Right atrium auricular region (tissue), 2 donors: ENCODE data around the gene ZFP92. TPM values are rescaled to one million over a fixed set of nuclear protein-coding genes. Genes with fewer than 3 reads are reported as not detected.

Source experiments
- DNase-seq: peaks from one replicate; pipeline ENCODE4 v3.0.0-alpha.2; 2019; ENCODE audit warnings: low spot score
- H3K27ac ChIP-seq, 2 donors: fragments of 200-600 bp; sonication (generic); 1 replicate in 1 of 2; 2 replicates in 1 of 2; pipeline ENCODE4 v1.5.1; 2016 to 2019
- H3K27me3 ChIP-seq, 2 donors: fragments of 200-600 bp; sonication (generic); one replicate each; pipeline versions ENCODE4 v1.5.1 to v1.6.0; 2017 to 2019
- H3K36me3 ChIP-seq: fragments of 200-600 bp; sonication (generic); one replicate; pipeline ENCODE4 v1.5.1; 2016
- H3K4me1 ChIP-seq, 2 donors: fragments of 200-600 bp; sonication (generic); one replicate each; pipeline versions ENCODE4 v1.5.1 to v1.6.0; 2017 to 2019
- H3K4me3 ChIP-seq, 2 donors: fragments of 200-600 bp; sonication (generic); 1 replicate in 1 of 2; 2 replicates in 1 of 2; pipeline ENCODE4 v1.5.1; 2017 to 2019; ENCODE audit warnings: mild to moderate bottlenecking in 1 of 2, moderate library complexity in 1 of 2
- H3K9me3 ChIP-seq, 2 donors: fragments of 200-600 bp; sonication (generic); one replicate each; pipeline ENCODE4 v1.5.1; 2019
- total RNA-seq, 2 donors: library from RNA; depleted of rRNA; stranded (reverse); fragments of >200 nt; gene quantifications; one replicate each; pipeline ENCODE4 v1.1.0, GENCODE V29; 2016
- TF ChIP-seq, protein P1 (sequence below), 2 donors: fragments of 200-600 bp; sonication (generic); IDR thresholded peaks; one replicate each; pipeline ENCODE4 v1.5.1; 2019; ENCODE audit warnings: antibody characterized with exemption in 2 of 2

ZFP92 gene
- total RNA-seq, 2 donors from 2014 or later = 0.85 to 1.6 TPM

DNA sequence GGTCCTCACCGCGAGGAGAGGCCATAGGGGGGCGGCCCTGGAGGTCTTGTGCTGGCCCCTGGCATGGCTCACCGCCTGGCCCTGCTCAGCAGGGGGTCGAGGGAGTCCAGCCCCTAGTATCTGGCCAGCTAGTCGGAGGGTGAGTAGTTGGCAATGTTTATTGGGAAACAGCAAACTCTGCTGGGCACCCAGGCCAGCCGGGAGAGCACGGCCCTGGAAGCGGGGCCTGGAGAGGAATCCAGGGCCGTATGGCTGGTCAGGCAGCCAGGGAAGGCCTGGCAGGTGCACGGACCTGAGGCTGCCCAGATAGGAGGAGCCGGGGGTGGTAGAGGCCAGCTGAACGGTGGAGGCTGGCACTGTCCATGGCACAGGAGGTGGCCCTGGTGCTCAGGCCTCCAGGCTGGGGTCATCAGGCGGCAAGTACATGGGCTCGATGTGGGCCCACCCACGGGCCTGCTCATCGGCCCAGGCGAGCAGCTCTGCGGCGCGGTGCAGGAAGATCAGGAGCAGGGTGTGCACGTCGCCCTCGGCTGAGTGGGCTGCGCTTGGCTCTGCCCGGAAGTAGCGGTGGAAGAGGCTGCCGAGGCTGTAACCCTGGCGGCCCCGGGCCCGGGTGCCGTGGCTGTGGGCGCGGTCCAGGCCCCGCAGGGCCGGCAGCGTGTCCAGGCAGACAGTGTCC lies 33.2 kb downstream of the ZFP92 start:
- no peak overlapping the region for H3K4me3 ChIP-seq
- no peaks in the 10 kb centered on the region for H3K9me3 ChIP-seq
- H3K36me3 ChIP-seq = no peaks in the 10 kb centered on the region
- no peaks in the 10 kb centered on the region for H3K27me3 ChIP-seq
- H3K27ac ChIP-seq = no peak overlapping the region
- TF ChIP-seq, protein P1, sequence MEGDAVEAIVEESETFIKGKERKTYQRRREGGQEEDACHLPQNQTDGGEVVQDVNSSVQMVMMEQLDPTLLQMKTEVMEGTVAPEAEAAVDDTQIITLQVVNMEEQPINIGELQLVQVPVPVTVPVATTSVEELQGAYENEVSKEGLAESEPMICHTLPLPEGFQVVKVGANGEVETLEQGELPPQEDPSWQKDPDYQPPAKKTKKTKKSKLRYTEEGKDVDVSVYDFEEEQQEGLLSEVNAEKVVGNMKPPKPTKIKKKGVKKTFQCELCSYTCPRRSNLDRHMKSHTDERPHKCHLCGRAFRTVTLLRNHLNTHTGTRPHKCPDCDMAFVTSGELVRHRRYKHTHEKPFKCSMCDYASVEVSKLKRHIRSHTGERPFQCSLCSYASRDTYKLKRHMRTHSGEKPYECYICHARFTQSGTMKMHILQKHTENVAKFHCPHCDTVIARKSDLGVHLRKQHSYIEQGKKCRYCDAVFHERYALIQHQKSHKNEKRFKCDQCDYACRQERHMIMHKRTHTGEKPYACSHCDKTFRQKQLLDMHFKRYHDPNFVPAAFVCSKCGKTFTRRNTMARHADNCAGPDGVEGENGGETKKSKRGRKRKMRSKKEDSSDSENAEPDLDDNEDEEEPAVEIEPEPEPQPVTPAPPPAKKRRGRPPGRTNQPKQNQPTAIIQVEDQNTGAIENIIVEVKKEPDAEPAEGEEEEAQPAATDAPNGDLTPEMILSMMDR (IDR thresholded peaks at IDR 0.05) = no peak
- no peaks in the 10 kb centered on the region for H3K4me1 ChIP-seq
- DNase-seq = no peak

- H3K4me1 ChIP-seq = no peaks in the 10 kb centered on the region
- no peak for DNase-seq
- H3K4me3 ChIP-seq = no peak overlapping the region
- no peak overlapping the region for H3K27ac ChIP-seq
- H3K9me3 ChIP-seq = no peaks in the 10 kb centered on the region
- no peaks in the 10 kb centered on the region for H3K27me3 ChIP-seq
- TF ChIP-seq, protein P1 (IDR thresholded peaks at IDR 0.05) = no peak
- H3K36me3 ChIP-seq = no peaks in the 10 kb centered on the region
These were observed 34.0 kb downstream of the ZFP92 start for GRCh38 chrX:153445106-153445855.

GRCh38 chrX:153445856-153446635 lies 34.8 kb downstream of the ZFP92 start, which contains the start of gene TREX2:
TSS of gene TREX2 (minus strand) at chrX:153446056. CDS start at chrX:153445430, 626 bp downstream.
- no peak within 1 kb of the TSS for H3K4me3 ChIP-seq
- TF ChIP-seq, protein P1 (IDR thresholded peaks at IDR 0.05) = no peak
- DNase-seq = no peak
- no peak within 1 kb of the TSS for H3K27ac ChIP-seq
- H3K4me1 ChIP-seq = no peaks in the 10 kb centered on the region
- H3K36me3 ChIP-seq = no peaks in the 10 kb centered on the region
- H3K27me3 ChIP-seq = no peaks in the 10 kb centered on the region
- H3K9me3 ChIP-seq = no peaks in the 10 kb centered on the region

- TF ChIP-seq, protein P1 (IDR thresholded peaks at IDR 0.05) = no peak
- H3K9me3 ChIP-seq = no peaks in the 10 kb centered on the region
- H3K36me3 ChIP-seq = no peaks in the 10 kb centered on the region
These were observed 35.3 kb downstream of the ZFP92 start for GRCh38 chrX:153446636-153446936.

DNA sequence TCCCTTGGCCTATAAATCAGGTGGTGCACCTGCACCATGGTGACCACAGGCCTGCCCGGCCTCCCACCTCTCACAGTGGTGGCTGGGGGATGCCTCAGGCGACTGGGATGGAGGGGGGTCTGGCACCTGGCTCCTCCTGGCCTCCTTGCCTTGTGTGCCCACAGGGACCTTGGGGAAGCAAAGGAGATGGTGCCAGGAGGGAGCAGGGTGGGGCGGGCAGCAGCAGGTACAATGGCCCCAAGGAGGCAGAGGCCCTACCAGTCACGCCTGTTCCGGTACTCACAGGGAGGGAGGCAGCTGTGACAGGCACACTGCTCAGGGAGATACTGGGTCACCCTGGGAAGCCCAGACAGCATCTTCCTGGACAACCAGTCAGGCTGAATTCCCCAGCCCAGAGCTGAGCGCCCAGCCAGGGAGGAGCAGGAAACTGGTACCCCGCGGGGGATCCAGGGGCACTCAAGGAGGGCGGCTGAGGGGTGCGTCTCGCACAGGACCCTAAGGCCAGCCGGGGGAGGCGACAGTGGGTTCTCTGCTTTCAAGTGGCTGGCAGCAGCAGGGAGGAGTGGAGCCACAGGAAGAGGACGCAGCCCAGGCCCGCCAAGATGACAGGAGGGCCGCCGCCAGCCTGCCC lies 35.8 kb downstream of the ZFP92 start:
- Histone ChIP-seq H3K4me1 (no peaks in the 10 kb centered on the region), H3K4me3 (no peak overlapping the region), H3K9me3 (no peaks in the 10 kb centered on the region), H3K27me3 (no peaks in the 10 kb centered on the region), H3K36me3 (no peaks in the 10 kb centered on the region), H3K27ac (no peak overlapping the region)
- TF ChIP-seq, protein P1 (IDR thresholded peaks at IDR 0.05) = no peak
- DNase-seq = no peak

More at GRCh38 chrX:153446636-153446936, 35.3 kb downstream of the ZFP92 start:
- no peak overlapping the region for H3K27ac ChIP-seq
- no peaks in the 10 kb centered on the region for H3K27me3 ChIP-seq
- H3K4me1 ChIP-seq = no peaks in the 10 kb centered on the region
- no peak for DNase-seq
- no peak overlapping the region for H3K4me3 ChIP-seq
